Uterus (tissue), 4 donors: ENCODE data around the gene TBC1D1. TPM values are rescaled to one million over a fixed set of nuclear protein-coding genes. Genes with fewer than 3 reads are reported as not detected.

Experiments
- DNase-seq, 2 donors: peaks; one replicate each; pipeline ENCODE4 v3.0.0-alpha.2; 2019 to 2020
- H3K27ac ChIP-seq, 2 donors: fragments of 200-600 bp; sonication (generic); 1 replicate in 1 of 2; 2 replicates in 1 of 2; pipeline ENCODE4 v1.5.1; 2016 to 2018
- H3K27me3 ChIP-seq, 2 donors: fragments of 200-600 bp; sonication (generic); one replicate each; pipeline ENCODE4 v1.5.1; 2018 to 2019; ENCODE audit warnings: control low read depth in 1 of 2
- H3K36me3 ChIP-seq, 2 donors: fragments of 200-600 bp; sonication (generic); one replicate each; pipeline ENCODE4 v1.5.1; 2019; ENCODE audit warnings: control low read depth in 1 of 2
- H3K4me1 ChIP-seq, 2 donors: fragments of 200-600 bp; sonication (generic); one replicate each; pipeline ENCODE4 v1.5.1; 2018 to 2019; ENCODE audit warnings: control low read depth in 1 of 2
- H3K4me3 ChIP-seq, 2 donors: fragments of 200-600 bp; sonication (generic); 1 replicate in 1 of 2; 2 replicates in 1 of 2; pipeline ENCODE4 v1.5.1; 2018 to 2019; ENCODE audit warnings: mild to moderate bottlenecking in 1 of 2
- H3K9me3 ChIP-seq, 2 donors: fragments of 200-600 bp; sonication (generic); one replicate each; pipeline ENCODE4 v1.5.1; 2019; ENCODE audit warnings: control low read depth in 1 of 2
- POLR2A ChIP-seq, 2 donors: fragments of 450-650 bp; IDR thresholded peaks; one replicate each; pipeline ENCODE4 v1.6.1; 2016; ENCODE audit warnings: antibody characterized with exemption in 2 of 2, mild to moderate bottlenecking in 1 of 2, moderate library complexity in 1 of 2
- intact Hi-C: fragments of 100-400 bp; cut with DNase I; formaldehyde crosslinking; loops from one replicate; pipeline ENCODE4 v1.15.1; 2023; ENCODE audit warnings: low total_unique reads
- total RNA-seq, 4 donors: library from RNA; depleted of rRNA in 3 of 4; stranded (reverse); fragments of >200 nt in 3 of 4; gene quantifications; one replicate each; pipeline versions ENCODE4 v1.1.0 to v1.2.4, GENCODE V29; 2014 to 2023
- TF ChIP-seq, protein P1 (sequence below), 4 experiments: fragments of 200-600 bp in 2 of 4; fragments of 450-650 bp in 2 of 4; sonication (generic) in 2 of 4; IDR thresholded peaks; one replicate each; pipeline ENCODE4 v1.5.1; 2016 to 2019; ENCODE audit warnings: antibody characterized with exemption in 4 of 4, mild to moderate bottlenecking in 2 of 4, moderate library complexity in 1 of 4
- donor health status: DM: yes; HTN: yes; CAD: no.

TBC1D1 gene
- total RNA-seq, 4 donors from 2014 or later, result 172 to 402 (median 236) TPM

DNA sequence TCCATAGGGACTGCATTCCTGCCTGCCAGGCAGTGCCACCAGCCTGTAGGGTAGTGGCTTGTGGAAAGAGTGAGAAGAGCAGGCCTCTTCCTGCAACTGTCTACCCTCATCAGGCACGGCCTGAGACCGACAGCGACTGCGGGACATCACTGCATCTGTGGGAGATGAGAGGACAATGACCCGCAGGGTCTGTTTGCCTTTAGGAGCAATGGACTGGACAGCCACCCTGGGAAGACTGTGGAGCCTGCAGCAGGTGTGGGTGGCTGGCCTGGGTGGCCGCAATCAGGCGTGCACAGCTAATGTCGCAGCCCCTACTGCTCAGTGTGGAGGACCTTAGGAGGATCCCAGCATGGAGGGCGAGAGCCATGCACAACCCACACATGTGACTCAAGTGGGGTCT lies 297.3 kb downstream of the TBC1D1 start:
- Histone ChIP-seq H3K27ac (no peak overlapping the region), H3K36me3 (no peaks in the 10 kb centered on the region), H3K9me3 (no peaks in the 10 kb centered on the region), H3K27me3 (no peaks in the 10 kb centered on the region), H3K4me3 (no peak overlapping the region), H3K4me1 (no peaks in the 10 kb centered on the region)
- no peak for DNase-seq
- intact Hi-C loops, result loop anchor here (10.0 kb wide), 1 partner anchor 487 kb away; no protein-coding TSS in a partner anchor
- TF ChIP-seq POLR2A (IDR thresholded peaks at IDR 0.05), result no peak
- TF ChIP-seq, protein P1, sequence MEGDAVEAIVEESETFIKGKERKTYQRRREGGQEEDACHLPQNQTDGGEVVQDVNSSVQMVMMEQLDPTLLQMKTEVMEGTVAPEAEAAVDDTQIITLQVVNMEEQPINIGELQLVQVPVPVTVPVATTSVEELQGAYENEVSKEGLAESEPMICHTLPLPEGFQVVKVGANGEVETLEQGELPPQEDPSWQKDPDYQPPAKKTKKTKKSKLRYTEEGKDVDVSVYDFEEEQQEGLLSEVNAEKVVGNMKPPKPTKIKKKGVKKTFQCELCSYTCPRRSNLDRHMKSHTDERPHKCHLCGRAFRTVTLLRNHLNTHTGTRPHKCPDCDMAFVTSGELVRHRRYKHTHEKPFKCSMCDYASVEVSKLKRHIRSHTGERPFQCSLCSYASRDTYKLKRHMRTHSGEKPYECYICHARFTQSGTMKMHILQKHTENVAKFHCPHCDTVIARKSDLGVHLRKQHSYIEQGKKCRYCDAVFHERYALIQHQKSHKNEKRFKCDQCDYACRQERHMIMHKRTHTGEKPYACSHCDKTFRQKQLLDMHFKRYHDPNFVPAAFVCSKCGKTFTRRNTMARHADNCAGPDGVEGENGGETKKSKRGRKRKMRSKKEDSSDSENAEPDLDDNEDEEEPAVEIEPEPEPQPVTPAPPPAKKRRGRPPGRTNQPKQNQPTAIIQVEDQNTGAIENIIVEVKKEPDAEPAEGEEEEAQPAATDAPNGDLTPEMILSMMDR (IDR thresholded peaks at IDR 0.05), result no peak

- Histone ChIP-seq H3K36me3 (no peaks in the 10 kb centered on the region), H3K4me1 (no peaks in the 10 kb centered on the region), H3K27ac (no peak overlapping the region), H3K4me3 (no peak overlapping the region), H3K9me3 (no peaks in the 10 kb centered on the region), H3K27me3 (no peaks in the 10 kb centered on the region)
- DNase-seq, result no peak
- intact Hi-C loops, result loop anchor here (10.0 kb wide), 1 partner anchor 486 kb away; no protein-coding TSS in a partner anchor
- no peak for TF ChIP-seq POLR2A (IDR thresholded peaks at IDR 0.05)
- TF ChIP-seq, protein P1 (IDR thresholded peaks at IDR 0.05), result no peak
Observed at GRCh38 chr4:38188631-38189101, 297.8 kb downstream of the TBC1D1 start.

Other genes starting within 250 kb of the TBC1D1 start
- gene RELL1, start 204.7 kb upstream of the TBC1D1 start, total RNA-seq, result 10 to 100 TPM; 21.2 to 64.0 (median 44.3) TPM
- gene PGM2, start 64.4 kb upstream of the TBC1D1 start, total RNA-seq, result 10 to 100 TPM; 37.4 to 45.6 (median 39.9) TPM
- 1 to 10 TPM in 1 of 4 donors, under 1 TPM in 1, not detected in 2; 0.90 to 4.1 TPM for gene PTTG2, start 69.3 kb downstream of the TBC1D1 start, total RNA-seq